ENCODE results near the gene THSD7A.

Gene THSD7A

GRCh38 chr7:11329626-11330025 lies 502.4 kb downstream of the THSD7A start:
- no peak for DNase-seq (ENCODE audit: low read depth)
- TF ChIP-seq CTCF (conservative IDR thresholded peaks at IDR 0.05; ENCODE audit: control insufficient read depth, insufficient read depth, low read depth, low read length): no peak

GRCh38 chr7:11328309-11328708 lies 503.7 kb downstream of the THSD7A start:
- DNase-seq (ENCODE audit: low read depth): no peak
- H3K4me3 ChIP-seq (ENCODE audit: control insufficient read depth, low read depth, low read length): no peak overlapping the region
- no peak for TF ChIP-seq CTCF (conservative IDR thresholded peaks at IDR 0.05; ENCODE audit: control insufficient read depth, insufficient read depth, low read depth, low read length)

More at GRCh38 chr7:11329626-11330025, 502.4 kb downstream of the THSD7A start:
- no peak overlapping the region for H3K4me3 ChIP-seq (ENCODE audit: control insufficient read depth, low read depth, low read length)

GRCh38 chr7:11327633-11328032 lies 504.4 kb downstream of the THSD7A start:
- TF ChIP-seq CTCF (conservative IDR thresholded peaks at IDR 0.05; ENCODE audit: control insufficient read depth, insufficient read depth, low read depth, low read length): no peak
- H3K4me3 ChIP-seq (ENCODE audit: control insufficient read depth, low read depth, low read length): no peak overlapping the region

More at GRCh38 chr7:11327633-11328032, 504.4 kb downstream of the THSD7A start:
- DNase-seq (ENCODE audit: low read depth): no peak

Measured in fibroblast of mammary gland (primary cell).